ENCODE data around the gene TNKS1BP1. TPM values are rescaled to one million over a fixed set of nuclear protein-coding genes. Genes with fewer than 3 reads are reported as not detected.
"Not testable (repeated sequence)": the region's sequence is repeated elsewhere in the genome, so short reads cannot be mapped to it uniquely, and the experiment has no call there.

TNKS1BP1 gene
- total RNA-seq, 1 donor from 2014 or later, result 147 TPM

GRCh38 chr11:57340039-57340615, 15.4 kb upstream of the TNKS1BP1 start:
- no peak overlapping the region for H3K27ac ChIP-seq
- H3K9me3 ChIP-seq, result no peaks in the 10 kb centered on the region
- peaks cover 7% of the 10 kb centered on the region for H3K4me1 ChIP-seq
- H3K27me3 ChIP-seq (ENCODE audit: low read depth), result no peaks in the 10 kb centered on the region
- intact Hi-C loops (cut with DNase I), result no loop called here
- H3K4me3 ChIP-seq, result no peak overlapping the region
- DNase-seq (no peak), ATAC-seq (no peak)
- H3K36me3 ChIP-seq, result no peaks in the 10 kb centered on the region
- no peak for TF ChIP-seq CTCF (IDR thresholded peaks at IDR 0.05)

GRCh38 chr11:57339328-57339727, 14.6 kb upstream of the TNKS1BP1 start:
- Histone ChIP-seq H3K27me3 (ENCODE audit: low read depth) (no peaks in the 10 kb centered on the region), H3K4me1 (peaks cover 14% of the 10 kb centered on the region), H3K27ac (no peak overlapping the region), H3K36me3 (no peaks in the 10 kb centered on the region), H3K4me3 (no peak overlapping the region), H3K9me3 (no peaks in the 10 kb centered on the region)
- ATAC-seq (no peak), DNase-seq (no peak)
- intact Hi-C loops (cut with DNase I), result no loop called here
- TF ChIP-seq CTCF (IDR thresholded peaks at IDR 0.05), result no peak

GRCh38 chr11:57338142-57338541, 13.4 kb upstream of the TNKS1BP1 start, which contains the start of gene P2RX3:
TSS of gene P2RX3 (plus strand) at chr11:57338352. CDS start at chr11:57338551, 199 bp downstream.
- H3K4me1 ChIP-seq, result peaks cover 20% of the 10 kb centered on the region
- ATAC-seq (no peak), DNase-seq (no peak)
- H3K9me3 ChIP-seq, result no peaks in the 10 kb centered on the region
- peaks cover 8% of the 10 kb centered on the region for H3K36me3 ChIP-seq
- intact Hi-C loops (cut with DNase I), result no loop called here
- no peak within 1 kb of the TSS for H3K4me3 ChIP-seq
- TF ChIP-seq CTCF (IDR thresholded peaks at IDR 0.05), result no peak
- H3K27ac ChIP-seq, result no peak within 1 kb of the TSS
- H3K27me3 ChIP-seq (ENCODE audit: low read depth), result no peaks in the 10 kb centered on the region

- DNase-seq; H3K27me3 ChIP-seq (ENCODE audit: low read depth); ATAC-seq; intact Hi-C loops (cut with DNase I); H3K27ac ChIP-seq; H3K4me3 ChIP-seq; H3K9me3 ChIP-seq: not testable (repeated sequence)
- H3K4me1 ChIP-seq, result peaks cover 20% of the 10 kb centered on the region
- peaks cover 21% of the 10 kb centered on the region for H3K36me3 ChIP-seq
These were observed 12.1 kb upstream of the TNKS1BP1 start for GRCh38 chr11:57336856-57337255.

GRCh38 chr11:57336111-57336666, 11.4 kb upstream of the TNKS1BP1 start:
- DNase-seq, result no peak
- Histone ChIP-seq H3K4me3 (peak overlapping the region; percentile 93), H3K27ac (peak overlapping the region; percentile 91), H3K36me3 (peaks cover 28% of the 10 kb centered on the region), H3K27me3 (ENCODE audit: low read depth) (no peaks in the 10 kb centered on the region), H3K4me1 (peaks cover 20% of the 10 kb centered on the region), H3K9me3 (no peaks in the 10 kb centered on the region)
- intact Hi-C loops (cut with DNase I), result no loop called here
- peak; percentile 2 to 13 for ATAC-seq
- no peak for TF ChIP-seq CTCF (IDR thresholded peaks at IDR 0.05)

GRCh38 chr11:57335343-57336110, 10.8 kb upstream of the TNKS1BP1 start, which contains the start of gene SSRP1:
TSS of gene SSRP1 (minus strand) at chr11:57335892. CDS start at chr11:57335121, 771 bp downstream.
- no peak for TF ChIP-seq CTCF (IDR thresholded peaks at IDR 0.05)
- H3K4me3 ChIP-seq, result peak within 1 kb of the TSS; percentile 93

More at GRCh38 chr11:57335343-57336110, 10.8 kb upstream of the TNKS1BP1 start, which contains the start of gene SSRP1:
- Histone ChIP-seq H3K4me1 (peaks cover 20% of the 10 kb centered on the region), H3K27me3 (ENCODE audit: low read depth) (no peaks in the 10 kb centered on the region), H3K9me3 (no peaks in the 10 kb centered on the region), H3K36me3 (peaks cover 35% of the 10 kb centered on the region), H3K27ac (peak within 1 kb of the TSS; percentile 91)
- intact Hi-C loops (cut with DNase I), result no loop called here
- ATAC-seq (peak; percentile 97 to 99), DNase-seq (peak; percentile 94)
